ENCODE results near the gene UBE2J1. TPM values are rescaled to one million over a fixed set of nuclear protein-coding genes. Genes with fewer than 3 reads are reported as not detected.

The UBE2J1 gene
- total and polyA plus RNA-seq, 4 donors: 14.7 to 26.4 (median 18.0) TPM

GRCh38 chr6:89278956-89279355 is 73.6 kb downstream of the UBE2J1 start:
- Histone ChIP-seq H3K4me1 (ENCODE audit: control insufficient read depth in 4 of 4, insufficient read depth in 4 of 4, low read length in 3 of 4) (no peaks in the 10 kb centered on the region), H3K36me3 (ENCODE audit: control insufficient read depth in 4 of 4, insufficient read depth in 3 of 4, low read depth in 1 of 4, low read length in 3 of 4) (no peaks in the 10 kb centered on the region), H3K9me3 (ENCODE audit: control insufficient read depth in 4 of 4, low read length in 3 of 4) (no peaks in the 10 kb centered on the region), H3K9ac (ENCODE audit: low read depth in 1 of 2, low read length in 2 of 2) (no peak overlapping the region), H3K27me3 (ENCODE audit: control insufficient read depth in 4 of 4, insufficient read depth in 4 of 4, low read length in 3 of 4) (no peaks in the 10 kb centered on the region), H3K4me3 (ENCODE audit: low read depth in 1 of 3, low read length in 3 of 3) (no peak overlapping the region), H3K27ac (ENCODE audit: low read depth in 1 of 2, low read length in 2 of 2) (no peak overlapping the region)
- TF ChIP-seq RXRA (IDR thresholded peaks at IDR 0.05): no peak
- no peak for TF ChIP-seq FOXA2 (IDR thresholded peaks at IDR 0.05)
- TF ChIP-seq, protein P1, sequence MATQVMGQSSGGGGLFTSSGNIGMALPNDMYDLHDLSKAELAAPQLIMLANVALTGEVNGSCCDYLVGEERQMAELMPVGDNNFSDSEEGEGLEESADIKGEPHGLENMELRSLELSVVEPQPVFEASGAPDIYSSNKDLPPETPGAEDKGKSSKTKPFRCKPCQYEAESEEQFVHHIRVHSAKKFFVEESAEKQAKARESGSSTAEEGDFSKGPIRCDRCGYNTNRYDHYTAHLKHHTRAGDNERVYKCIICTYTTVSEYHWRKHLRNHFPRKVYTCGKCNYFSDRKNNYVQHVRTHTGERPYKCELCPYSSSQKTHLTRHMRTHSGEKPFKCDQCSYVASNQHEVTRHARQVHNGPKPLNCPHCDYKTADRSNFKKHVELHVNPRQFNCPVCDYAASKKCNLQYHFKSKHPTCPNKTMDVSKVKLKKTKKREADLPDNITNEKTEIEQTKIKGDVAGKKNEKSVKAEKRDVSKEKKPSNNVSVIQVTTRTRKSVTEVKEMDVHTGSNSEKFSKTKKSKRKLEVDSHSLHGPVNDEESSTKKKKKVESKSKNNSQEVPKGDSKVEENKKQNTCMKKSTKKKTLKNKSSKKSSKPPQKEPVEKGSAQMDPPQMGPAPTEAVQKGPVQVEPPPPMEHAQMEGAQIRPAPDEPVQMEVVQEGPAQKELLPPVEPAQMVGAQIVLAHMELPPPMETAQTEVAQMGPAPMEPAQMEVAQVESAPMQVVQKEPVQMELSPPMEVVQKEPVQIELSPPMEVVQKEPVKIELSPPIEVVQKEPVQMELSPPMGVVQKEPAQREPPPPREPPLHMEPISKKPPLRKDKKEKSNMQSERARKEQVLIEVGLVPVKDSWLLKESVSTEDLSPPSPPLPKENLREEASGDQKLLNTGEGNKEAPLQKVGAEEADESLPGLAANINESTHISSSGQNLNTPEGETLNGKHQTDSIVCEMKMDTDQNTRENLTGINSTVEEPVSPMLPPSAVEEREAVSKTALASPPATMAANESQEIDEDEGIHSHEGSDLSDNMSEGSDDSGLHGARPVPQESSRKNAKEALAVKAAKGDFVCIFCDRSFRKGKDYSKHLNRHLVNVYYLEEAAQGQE (IDR thresholded peaks at IDR 0.05): no peak
- no peak for TF ChIP-seq NR2F2 (IDR thresholded peaks at IDR 0.05)
- TF ChIP-seq HNF4G (IDR thresholded peaks at IDR 0.05): no peak
- TF ChIP-seq FOXA1 (IDR thresholded peaks at IDR 0.05): no peak
- TF ChIP-seq TAF1 (conservative IDR thresholded peaks at IDR 0.05): no peak
- TF ChIP-seq, protein P2, sequence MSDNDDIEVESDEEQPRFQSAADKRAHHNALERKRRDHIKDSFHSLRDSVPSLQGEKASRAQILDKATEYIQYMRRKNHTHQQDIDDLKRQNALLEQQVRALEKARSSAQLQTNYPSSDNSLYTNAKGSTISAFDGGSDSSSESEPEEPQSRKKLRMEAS (IDR thresholded peaks at IDR 0.05): no peak
- no peak for TF ChIP-seq ZBTB33 (IDR thresholded peaks at IDR 0.05)
- no peak for TF ChIP-seq HNF4A (conservative IDR thresholded peaks at IDR 0.05)
- no peak for TF ChIP-seq JUND (IDR thresholded peaks at IDR 0.05)
- DNase-seq (ENCODE audit: low spot score): no peak
- WGBS: 89% methylated on average over 9 of the region's 9 CpGs

Other genes starting within 250 kb of the UBE2J1 start
- 1 to 10 TPM in 1 of 2 donors, under 1 TPM in 1; 0.17 to 1.0 TPM for gene SRSF12, start 234.7 kb downstream of the UBE2J1 start, total RNA-seq
- gene SRSF12, start 234.7 kb downstream of the UBE2J1 start, polyA plus RNA-seq: under 1 TPM; 0.22 to 0.56 TPM
- 10 to 100 TPM in 1 of 2 donors, 1 to 10 TPM in 1; 6.4 to 12.4 TPM for gene PM20D2, start 206.7 kb downstream of the UBE2J1 start, total RNA-seq
- gene PM20D2, start 206.7 kb downstream of the UBE2J1 start, polyA plus RNA-seq: 1 to 10 TPM; 1.7 to 2.5 TPM
- not detected for gene GABRR1, start 135.4 kb downstream of the UBE2J1 start, total RNA-seq
- not detected for gene GABRR1, start 135.4 kb downstream of the UBE2J1 start, polyA plus RNA-seq
- gene GABRR2, start 37.4 kb downstream of the UBE2J1 start, total RNA-seq: 1 to 10 TPM in 1 of 2 donors, under 1 TPM in 1; 0.37 to 1.7 TPM
- under 1 TPM; 0.10 to 0.32 TPM for gene GABRR2, start 37.4 kb downstream of the UBE2J1 start, polyA plus RNA-seq
- gene RRAGD, start 59.6 kb upstream of the UBE2J1 start, total RNA-seq: 1 to 10 TPM; 4.7 to 6.7 TPM
- 1 to 10 TPM; 4.8 to 6.3 TPM for gene RRAGD, start 59.6 kb upstream of the UBE2J1 start, polyA plus RNA-seq
- gene ANKRD6, start 80.4 kb upstream of the UBE2J1 start, total RNA-seq: 1 to 10 TPM; 4.1 to 9.2 TPM
- 1 to 10 TPM; 2.9 to 3.5 TPM for gene ANKRD6, start 80.4 kb upstream of the UBE2J1 start, polyA plus RNA-seq

Data from liver (tissue), 9 donors.